Panc1 (cell line): ENCODE measurements around the gene MMAB. TPM values are rescaled to one million over a fixed set of nuclear protein-coding genes. Genes with fewer than 3 reads are reported as not detected.

Source experiments
- ATAC-seq: fragments of 200-7000 bp; cut with Tn5 transposase; 2 replicates; pipeline ENCODE4 v1.9.1; 2020; ENCODE audit warnings: mild to moderate bottlenecking, moderate library complexity
- BruUV-seq: library from RNA; stranded (reverse); fragments of 400-500 nt; replicated peaks from 2 replicates; lab custom pipeline; 2021; lab: Mats Ljungman, UMichigan
- CTCF ChIA-PET: fragments of 300-600 bp; sonication (Branson Sonifier 250); formaldehyde crosslinking; loops from one replicate; lab custom pipeline; 2022; ENCODE audit warnings: antibody characterized with exemption; lab: Charles Lee
- POLR2A ChIA-PET: fragments of 300-600 bp; sonication (Branson Sonifier 250); formaldehyde crosslinking; loops from one replicate; lab custom pipeline; 2022; ENCODE audit warnings: antibody characterized with exemption; lab: Charles Lee
- DNase-seq: peaks from one replicate; pipeline ENCODE4 v3.0.0-alpha.2; 2010; ENCODE audit warnings: low read depth, low spot score
- H3K27ac ChIP-seq: 2 replicates; pipeline ENCODE4 v1.5.1; 2011; ENCODE audit warnings: mild to moderate bottlenecking, low read length, inconsistent platforms
- H3K27me3 ChIP-seq: fragments of 200-500 bp; sonication (Bioruptor generic); 2 replicates; pipeline ENCODE4 v1.6.0; 2014; ENCODE audit warnings: low read length, inconsistent platforms; ENCODE audit not compliant: control insufficient read depth, insufficient read depth
- H3K36me3 ChIP-seq: fragments of 200-500 bp; sonication (Bioruptor generic); 2 replicates; pipeline ENCODE4 v1.5.1; 2014; ENCODE audit warnings: inconsistent platforms, mild to moderate bottlenecking, low read length, moderate library complexity; ENCODE audit not compliant: control insufficient read depth, insufficient read depth
- H3K4me1 ChIP-seq: 2 replicates; pipeline ENCODE4 v1.5.1; 2011; ENCODE audit warnings: inconsistent platforms, mild to moderate bottlenecking, low read length, moderate library complexity; ENCODE audit not compliant: control insufficient read depth, insufficient read depth
- H3K4me3 ChIP-seq, 2 experiments: 2 replicates each; pipeline ENCODE4 v1.5.1; 2011 to 2012; ENCODE audit warnings: low read depth in 2 of 2, low read length in 2 of 2, mild to moderate bottlenecking in 2 of 2, inconsistent platforms in 1 of 2, moderate library complexity in 1 of 2
- H3K9me3 ChIP-seq: fragments of 200-500 bp; sonication (Bioruptor generic); 2 replicates; pipeline ENCODE4 v1.5.1; 2014; ENCODE audit warnings: low read depth, mild to moderate bottlenecking, inconsistent platforms, low read length, moderate library complexity; ENCODE audit not compliant: control insufficient read depth, insufficient read depth
- POLR2AphosphoS5 ChIP-seq: IDR thresholded peaks from 2 replicates; pipeline ENCODE4 v1.6.1; 2012; ENCODE audit warnings: mild to moderate bottlenecking, low read depth, low read length, moderate library complexity
- SIN3A ChIP-seq: IDR thresholded peaks from 2 replicates; pipeline ENCODE4 v1.6.1; 2012; ENCODE audit warnings: low read depth, mild to moderate bottlenecking, low read length, moderate library complexity, borderline replicate concordance; ENCODE audit not compliant: insufficient read depth
- TCF7L2 ChIP-seq: IDR thresholded peaks from 2 replicates; pipeline ENCODE4 v1.6.1; 2011; ENCODE audit warnings: mild to moderate bottlenecking, low read depth, low read length, inconsistent platforms
- in situ Hi-C: cut with HindIII; loops from 2 replicates; pipeline ENCODE4 v1.10.0; 2016; ENCODE audit warnings: low sequenced_read_pairs, low pct_unique_long_range_greater_than_20kb
- intact Hi-C: fragments of 100-400 bp; cut with micrococcal nuclease; formaldehyde crosslinking; loops from one replicate; pipeline ENCODE4 v1.10.0; 2022; ENCODE audit not compliant: unreplicated experiment
- total RNA-seq: library from RNA; stranded (reverse); gene quantifications from one replicate; pipeline ENCODE4 v1.2.1, GENCODE V29; 2021; ENCODE audit not compliant: unreplicated experiment
- TF ChIP-seq, protein P1 (sequence below): fragments of 450-650 bp; IDR thresholded peaks from 2 replicates; pipeline ENCODE4 v1.5.1; 2017; ENCODE audit warnings: mild to moderate bottlenecking
- TF ChIP-seq, protein P2 (sequence below), 2 experiments: IDR thresholded peaks; 2 replicates each; pipeline ENCODE4 v1.6.1; 2011 to 2012; ENCODE audit warnings: low read depth in 2 of 2, control low read depth in 1 of 2, low read length in 1 of 2, mild to moderate bottlenecking in 1 of 2, moderate library complexity in 1 of 2; ENCODE audit not compliant: insufficient read depth in 1 of 2

Gene MMAB
- total RNA-seq, 1 experiment from 2014 or later, result 58.6 TPM

DNA sequence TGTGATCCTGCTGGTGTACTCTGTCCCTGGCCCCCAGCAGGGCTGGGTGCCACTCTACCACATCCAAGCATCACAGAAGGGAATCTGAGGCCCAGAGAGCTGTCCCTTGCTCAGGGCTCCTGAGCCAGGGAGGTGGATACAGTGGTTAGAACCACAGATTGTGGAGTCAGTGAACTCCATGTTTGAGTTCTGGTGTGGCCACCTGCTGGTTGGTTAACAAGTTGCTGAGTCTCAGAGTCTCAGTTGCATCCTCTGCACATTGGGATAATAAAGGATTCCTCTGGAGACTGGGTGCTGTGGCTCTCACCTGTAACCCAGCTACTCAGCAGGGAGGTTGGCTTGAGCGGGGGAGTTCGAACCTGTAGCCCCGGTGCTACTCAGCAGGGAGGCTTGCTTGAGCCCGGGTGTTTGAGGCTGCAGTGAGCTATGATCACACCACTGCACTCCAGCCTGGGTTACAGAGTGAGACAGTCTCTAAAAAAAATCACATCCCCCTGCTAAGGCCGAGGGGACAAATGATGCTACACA lies 39.7 kb upstream of the MMAB start:
- no peaks in the 10 kb centered on the region for H3K9me3 ChIP-seq
- H3K36me3 ChIP-seq, result no peaks in the 10 kb centered on the region
- peaks cover 6% of the 10 kb centered on the region for H3K27me3 ChIP-seq
- ATAC-seq (peak; percentile 83), DNase-seq (no peak)
- in situ Hi-C loops (no loop called here), intact Hi-C loops (no loop called here)
- BruUV-seq, result no TSS peak
- no peak overlapping the region for H3K27ac ChIP-seq
- POLR2A ChIA-PET, result no interaction called here
- no peaks in the 10 kb centered on the region for H3K4me1 ChIP-seq
- no peak for TF ChIP-seq POLR2AphosphoS5
- no peak for TF ChIP-seq SIN3A
- CTCF ChIA-PET, result no interaction called here
- no peak overlapping the region for H3K4me3 ChIP-seq

DNA sequence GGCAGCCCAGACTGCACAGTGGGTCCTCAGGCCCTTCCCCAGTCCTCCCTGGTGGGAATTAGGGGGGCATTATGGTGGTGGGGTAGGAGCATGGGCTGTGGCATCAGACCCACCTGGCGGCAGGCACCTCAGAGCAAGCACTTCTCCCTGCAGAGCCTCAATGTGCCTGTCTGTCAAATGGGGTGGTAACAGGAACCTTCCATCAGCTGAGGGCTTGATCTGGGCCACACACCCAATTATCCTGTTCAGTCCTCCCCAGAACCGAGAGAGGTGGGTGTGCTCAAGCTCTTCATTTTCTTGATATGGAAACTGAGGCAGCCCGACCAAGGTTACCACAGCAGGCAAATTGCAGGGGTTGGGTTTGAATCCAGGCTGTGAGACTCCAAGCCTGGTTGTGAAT lies 38.7 kb upstream of the MMAB start:
- CTCF ChIA-PET, result no interaction called here
- H3K4me1 ChIP-seq, result no peaks in the 10 kb centered on the region
- DNase-seq, result no peak
- no peaks in the 10 kb centered on the region for H3K9me3 ChIP-seq
- no peak overlapping the region for H3K4me3 ChIP-seq
- TF ChIP-seq, protein P1, sequence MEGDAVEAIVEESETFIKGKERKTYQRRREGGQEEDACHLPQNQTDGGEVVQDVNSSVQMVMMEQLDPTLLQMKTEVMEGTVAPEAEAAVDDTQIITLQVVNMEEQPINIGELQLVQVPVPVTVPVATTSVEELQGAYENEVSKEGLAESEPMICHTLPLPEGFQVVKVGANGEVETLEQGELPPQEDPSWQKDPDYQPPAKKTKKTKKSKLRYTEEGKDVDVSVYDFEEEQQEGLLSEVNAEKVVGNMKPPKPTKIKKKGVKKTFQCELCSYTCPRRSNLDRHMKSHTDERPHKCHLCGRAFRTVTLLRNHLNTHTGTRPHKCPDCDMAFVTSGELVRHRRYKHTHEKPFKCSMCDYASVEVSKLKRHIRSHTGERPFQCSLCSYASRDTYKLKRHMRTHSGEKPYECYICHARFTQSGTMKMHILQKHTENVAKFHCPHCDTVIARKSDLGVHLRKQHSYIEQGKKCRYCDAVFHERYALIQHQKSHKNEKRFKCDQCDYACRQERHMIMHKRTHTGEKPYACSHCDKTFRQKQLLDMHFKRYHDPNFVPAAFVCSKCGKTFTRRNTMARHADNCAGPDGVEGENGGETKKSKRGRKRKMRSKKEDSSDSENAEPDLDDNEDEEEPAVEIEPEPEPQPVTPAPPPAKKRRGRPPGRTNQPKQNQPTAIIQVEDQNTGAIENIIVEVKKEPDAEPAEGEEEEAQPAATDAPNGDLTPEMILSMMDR, result no peak
- TF ChIP-seq SIN3A (no peak), TCF7L2 (no peak), POLR2AphosphoS5 (no peak)
- TF ChIP-seq, protein P2, sequence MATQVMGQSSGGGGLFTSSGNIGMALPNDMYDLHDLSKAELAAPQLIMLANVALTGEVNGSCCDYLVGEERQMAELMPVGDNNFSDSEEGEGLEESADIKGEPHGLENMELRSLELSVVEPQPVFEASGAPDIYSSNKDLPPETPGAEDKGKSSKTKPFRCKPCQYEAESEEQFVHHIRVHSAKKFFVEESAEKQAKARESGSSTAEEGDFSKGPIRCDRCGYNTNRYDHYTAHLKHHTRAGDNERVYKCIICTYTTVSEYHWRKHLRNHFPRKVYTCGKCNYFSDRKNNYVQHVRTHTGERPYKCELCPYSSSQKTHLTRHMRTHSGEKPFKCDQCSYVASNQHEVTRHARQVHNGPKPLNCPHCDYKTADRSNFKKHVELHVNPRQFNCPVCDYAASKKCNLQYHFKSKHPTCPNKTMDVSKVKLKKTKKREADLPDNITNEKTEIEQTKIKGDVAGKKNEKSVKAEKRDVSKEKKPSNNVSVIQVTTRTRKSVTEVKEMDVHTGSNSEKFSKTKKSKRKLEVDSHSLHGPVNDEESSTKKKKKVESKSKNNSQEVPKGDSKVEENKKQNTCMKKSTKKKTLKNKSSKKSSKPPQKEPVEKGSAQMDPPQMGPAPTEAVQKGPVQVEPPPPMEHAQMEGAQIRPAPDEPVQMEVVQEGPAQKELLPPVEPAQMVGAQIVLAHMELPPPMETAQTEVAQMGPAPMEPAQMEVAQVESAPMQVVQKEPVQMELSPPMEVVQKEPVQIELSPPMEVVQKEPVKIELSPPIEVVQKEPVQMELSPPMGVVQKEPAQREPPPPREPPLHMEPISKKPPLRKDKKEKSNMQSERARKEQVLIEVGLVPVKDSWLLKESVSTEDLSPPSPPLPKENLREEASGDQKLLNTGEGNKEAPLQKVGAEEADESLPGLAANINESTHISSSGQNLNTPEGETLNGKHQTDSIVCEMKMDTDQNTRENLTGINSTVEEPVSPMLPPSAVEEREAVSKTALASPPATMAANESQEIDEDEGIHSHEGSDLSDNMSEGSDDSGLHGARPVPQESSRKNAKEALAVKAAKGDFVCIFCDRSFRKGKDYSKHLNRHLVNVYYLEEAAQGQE (IDR thresholded peaks at IDR 0.05; ENCODE audit: insufficient read depth in 1 of 2, low read depth in 2 of 2, low read length in 1 of 2), result no peak
- POLR2A ChIA-PET, result no interaction called here
- peaks cover 6% of the 10 kb centered on the region for H3K27me3 ChIP-seq
- no TSS peak for BruUV-seq
- H3K36me3 ChIP-seq, result no peaks in the 10 kb centered on the region
- no peak for ATAC-seq
- intact Hi-C loops (no loop called here), in situ Hi-C loops (no loop called here)
- H3K27ac ChIP-seq, result no peak overlapping the region

DNA sequence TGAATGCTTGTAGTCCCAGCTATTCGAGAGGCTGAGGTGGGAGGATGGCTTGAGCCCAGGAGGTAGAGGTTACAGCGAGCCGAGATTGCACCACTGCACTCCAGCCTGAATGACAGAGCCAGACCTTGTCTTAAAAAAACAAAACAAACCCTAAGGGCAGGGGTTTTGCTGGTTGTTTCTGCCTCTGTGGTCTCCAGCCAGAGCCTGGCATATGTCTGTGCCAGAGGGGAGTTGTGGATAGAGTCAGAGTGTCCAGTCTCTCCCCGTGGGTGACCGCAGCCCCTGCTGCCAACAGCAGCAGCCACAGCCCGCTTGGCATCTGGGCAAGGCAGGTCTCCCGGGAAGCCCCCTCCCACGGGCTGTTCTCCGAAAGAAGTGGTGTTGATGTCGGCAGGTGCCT lies 37.9 kb upstream of the MMAB start:
- Histone ChIP-seq H3K9me3 (no peaks in the 10 kb centered on the region), H3K27ac (no peak overlapping the region), H3K4me1 (no peaks in the 10 kb centered on the region), H3K36me3 (no peaks in the 10 kb centered on the region), H3K27me3 (peaks cover 6% of the 10 kb centered on the region), H3K4me3 (no peak overlapping the region)
- in situ Hi-C loops (no loop called here), intact Hi-C loops (no loop called here)
- no TSS peak for BruUV-seq
- ATAC-seq, result no peak
- ChIA-PET POLR2A (interaction anchor here (0.6 kb wide), 1 partner anchor 73 kb away, joined by 3 read pairs; no protein-coding TSS in a partner anchor), CTCF (no interaction called here)
- TF ChIP-seq, protein P2 (IDR thresholded peaks at IDR 0.05; ENCODE audit: insufficient read depth in 1 of 2, low read depth in 2 of 2, low read length in 1 of 2), result no peak
- TF ChIP-seq POLR2AphosphoS5 (no peak), TCF7L2 (no peak), SIN3A (no peak)
- TF ChIP-seq, protein P1, result no peak
- DNase-seq, result no peak
